HFF-Myc (cell line): ENCODE results near the gene SLC25A4.
"Not testable (repeated sequence)": the region's sequence is repeated elsewhere in the genome, so short reads cannot be mapped to it uniquely, and the experiment has no call there.

Source experiments
- DNase-seq: peaks from one replicate; pipeline ENCODE4 v3.0.0-alpha.2; 2011; ENCODE audit warnings: low read depth; ENCODE audit errors: extremely low read depth
- H3K4me3 ChIP-seq: replicated peaks from 2 replicates; pipeline ENCODE4 v1.5.1; 2011; ENCODE audit warnings: low read depth, mild to moderate bottlenecking, control low read depth, low read length
- TF ChIP-seq, protein P1 (sequence below): IDR thresholded peaks from 2 replicates; pipeline ENCODE4 v1.5.1; 2012; ENCODE audit warnings: mild to moderate bottlenecking, low read depth, low read length, control low read depth; ENCODE audit errors: missing control alignments

The SLC25A4 gene

GRCh38 chr4:185100423-185100822 lies 42.6 kb upstream of the SLC25A4 start:
- no peak for DNase-seq
- TF ChIP-seq, protein P1, sequence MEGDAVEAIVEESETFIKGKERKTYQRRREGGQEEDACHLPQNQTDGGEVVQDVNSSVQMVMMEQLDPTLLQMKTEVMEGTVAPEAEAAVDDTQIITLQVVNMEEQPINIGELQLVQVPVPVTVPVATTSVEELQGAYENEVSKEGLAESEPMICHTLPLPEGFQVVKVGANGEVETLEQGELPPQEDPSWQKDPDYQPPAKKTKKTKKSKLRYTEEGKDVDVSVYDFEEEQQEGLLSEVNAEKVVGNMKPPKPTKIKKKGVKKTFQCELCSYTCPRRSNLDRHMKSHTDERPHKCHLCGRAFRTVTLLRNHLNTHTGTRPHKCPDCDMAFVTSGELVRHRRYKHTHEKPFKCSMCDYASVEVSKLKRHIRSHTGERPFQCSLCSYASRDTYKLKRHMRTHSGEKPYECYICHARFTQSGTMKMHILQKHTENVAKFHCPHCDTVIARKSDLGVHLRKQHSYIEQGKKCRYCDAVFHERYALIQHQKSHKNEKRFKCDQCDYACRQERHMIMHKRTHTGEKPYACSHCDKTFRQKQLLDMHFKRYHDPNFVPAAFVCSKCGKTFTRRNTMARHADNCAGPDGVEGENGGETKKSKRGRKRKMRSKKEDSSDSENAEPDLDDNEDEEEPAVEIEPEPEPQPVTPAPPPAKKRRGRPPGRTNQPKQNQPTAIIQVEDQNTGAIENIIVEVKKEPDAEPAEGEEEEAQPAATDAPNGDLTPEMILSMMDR, result no peak
- H3K4me3 ChIP-seq, result no peak overlapping the region

- DNase-seq, result no peak
- no peak overlapping the region for H3K4me3 ChIP-seq
- TF ChIP-seq, protein P1, result no peak
Measured at GRCh38 chr4:185101354-185101890, 41.6 kb upstream of the SLC25A4 start.

GRCh38 chr4:185104733-185105132 lies 38.3 kb upstream of the SLC25A4 start:
- no peak overlapping the region for H3K4me3 ChIP-seq
- no peak for DNase-seq
- TF ChIP-seq, protein P1, result no peak

DNA sequence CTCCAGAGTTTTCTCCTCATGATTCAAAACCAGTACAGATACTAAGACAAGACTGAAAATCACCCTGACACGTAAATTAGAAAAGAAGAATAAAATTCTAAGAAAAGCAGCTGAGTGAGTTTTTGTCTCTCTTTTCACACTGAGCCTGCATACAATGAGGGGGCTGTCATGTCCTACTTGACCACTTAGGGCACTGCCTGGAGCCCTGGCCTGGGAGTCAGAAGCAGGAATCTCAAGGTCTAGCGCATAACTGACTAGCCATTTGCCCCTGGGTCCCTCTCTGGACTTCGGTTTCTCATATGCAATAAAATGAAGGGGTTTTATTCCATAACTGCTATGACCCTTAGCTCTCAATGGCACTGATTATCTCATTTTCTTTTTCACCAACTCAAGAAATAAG lies 36.7 kb upstream of the SLC25A4 start:
- H3K4me3 ChIP-seq, result no peak overlapping the region
- no peak for DNase-seq
- TF ChIP-seq, protein P1, result no peak

DNA sequence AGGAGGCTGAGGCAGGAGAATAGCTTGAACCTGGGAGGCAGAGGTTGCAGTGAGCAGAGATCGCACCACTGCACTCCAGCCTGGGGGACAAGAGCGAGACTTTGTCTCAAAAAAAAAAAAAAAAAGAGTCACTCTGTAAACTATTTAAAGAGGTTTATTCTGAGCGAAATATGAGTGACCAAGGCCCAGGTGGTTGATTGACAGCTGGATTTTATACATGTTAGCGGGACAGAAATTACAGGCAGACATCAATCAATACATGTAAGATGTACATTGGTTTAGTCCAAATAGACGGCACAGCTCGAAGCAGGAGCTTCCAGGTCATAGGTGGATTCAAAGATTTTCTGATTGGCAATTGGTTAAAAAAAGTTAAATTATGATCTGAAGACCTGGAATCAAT lies 35.5 kb upstream of the SLC25A4 start:
- not testable (repeated sequence) for H3K4me3 ChIP-seq, DNase-seq

GRCh38 chr4:185108185-185108584 lies 34.9 kb upstream of the SLC25A4 start:
- no peak for DNase-seq
- TF ChIP-seq, protein P1, result no peak
- no peak overlapping the region for H3K4me3 ChIP-seq

GRCh38 chr4:185108669-185109068 lies 34.4 kb upstream of the SLC25A4 start:
- no peak overlapping the region for H3K4me3 ChIP-seq

More at GRCh38 chr4:185108669-185109068, 34.4 kb upstream of the SLC25A4 start:
- TF ChIP-seq, protein P1, result no peak
- DNase-seq, result no peak
